ENCODE results near the gene EGFL8. TPM values are rescaled to one million over a fixed set of nuclear protein-coding genes. Genes with fewer than 3 reads are reported as not detected.

Gene EGFL8
- total RNA-seq, 1 experiment from 2014 or later = 11.1 TPM

DNA sequence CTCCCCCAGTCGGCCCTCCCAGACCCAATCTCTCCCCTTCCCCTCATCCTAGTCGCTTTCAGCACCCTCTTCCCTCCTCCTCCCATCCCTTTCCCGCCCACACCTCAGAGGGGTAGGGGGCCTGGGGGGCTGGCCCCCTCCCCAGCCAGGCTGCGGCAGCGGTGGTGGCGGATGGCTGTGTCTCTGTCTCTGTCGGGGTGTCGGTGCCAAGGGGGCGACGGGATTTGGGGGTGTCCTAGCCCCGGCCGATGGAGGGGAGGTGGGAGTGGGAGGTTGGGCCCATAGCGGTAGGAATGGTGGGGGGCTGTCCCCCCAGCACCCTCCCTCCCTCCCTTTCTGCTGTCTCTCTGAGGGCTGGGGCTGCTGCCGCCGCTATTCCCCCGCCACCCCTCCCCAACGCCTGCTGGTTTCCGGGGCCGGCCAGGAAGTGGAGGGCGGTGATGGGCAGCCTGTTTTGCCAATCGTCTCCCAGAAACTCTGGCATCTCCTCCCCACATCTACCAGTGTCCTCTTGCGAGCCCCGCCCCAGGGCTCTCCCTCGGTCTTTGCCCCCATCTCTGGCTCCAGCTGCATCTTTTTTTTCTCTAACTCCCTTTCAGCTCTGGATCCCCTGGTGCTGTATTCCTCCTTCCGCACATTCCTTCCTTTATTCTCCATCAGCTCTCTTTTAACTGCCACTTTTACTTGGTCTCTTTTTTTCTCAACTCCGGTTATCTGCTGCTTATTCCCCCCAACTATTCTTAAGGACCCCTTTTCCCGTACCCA, 11.5 kb downstream of the EGFL8 start, which contains the start of gene AGPAT1:
AGPAT1 (minus strand) TSS at position 374 of the 765 bp plus-strand sequence. CDS start 4,588 bp downstream, outside the sequence.
- POLR2A ChIA-PET = no interaction called here
- DNase-seq (ENCODE audit: low read depth, low spot score) = no peak
- no TSS peak for BruUV-seq (replicated peaks)
- Histone ChIP-seq H3K4me3 (ENCODE audit: low read depth in 2 of 2, low read length in 2 of 2) (peak within 1 kb of the TSS; percentile 61 to 64), H3K27me3 (ENCODE audit: control insufficient read depth, insufficient read depth, low read length) (no peaks in the 10 kb centered on the region), H3K9me3 (ENCODE audit: control insufficient read depth, insufficient read depth, low read depth, low read length) (no peaks in the 10 kb centered on the region), H3K36me3 (ENCODE audit: control insufficient read depth, insufficient read depth, low read length) (0 out of 2 replicates have a peak, but pooled peaks cover 4% of the 10 kb centered on the region), H3K4me1 (ENCODE audit: control insufficient read depth, insufficient read depth, low read length) (peaks cover 37% of the 10 kb centered on the region), H3K27ac (ENCODE audit: low read length) (peak within 1 kb of the TSS; percentile 98)
- CTCF ChIA-PET = no interaction called here
- intact Hi-C loops (cut with micrococcal nuclease; ENCODE audit: unreplicated experiment) (no loop called here), in situ Hi-C loops (cut with HindIII; ENCODE audit: low pct_unique_long_range_greater_than_20kb, low sequenced_read_pairs) (no loop called here)
- peak; percentile 78 for ATAC-seq
- TF ChIP-seq TCF7L2 (IDR thresholded peaks at IDR 0.05; ENCODE audit: low read depth, low read length) (no peak), POLR2AphosphoS5 (IDR thresholded peaks at IDR 0.05; ENCODE audit: low read depth, low read length) (peak; percentile 79)

- in situ Hi-C loops (cut with HindIII; ENCODE audit: low pct_unique_long_range_greater_than_20kb, low sequenced_read_pairs) (no loop called here), intact Hi-C loops (cut with micrococcal nuclease; ENCODE audit: unreplicated experiment) (no loop called here)
- DNase-seq (ENCODE audit: low read depth, low spot score) = no peak
Measured at GRCh38 chr6:32176476-32177182, 12.2 kb downstream of the EGFL8 start.

More at GRCh38 chr6:32176476-32177182, 12.2 kb downstream of the EGFL8 start:
- ATAC-seq = no peak
- TF ChIP-seq REST (IDR thresholded peaks at IDR 0.05; ENCODE audit: insufficient read depth in 1 of 2, low read depth in 2 of 2, low read length in 1 of 2) (no peak), SIN3A (IDR thresholded peaks at IDR 0.05; ENCODE audit: borderline replicate concordance, insufficient read depth, low read depth, low read length) (no peak), TCF7L2 (IDR thresholded peaks at IDR 0.05; ENCODE audit: low read depth, low read length) (no peak), CTCF (IDR thresholded peaks at IDR 0.05) (no peak), POLR2AphosphoS5 (IDR thresholded peaks at IDR 0.05; ENCODE audit: low read depth, low read length) (no peak)
- ChIA-PET CTCF (interaction anchor here (1.4 kb wide), 1 partner anchor 19 kb away, joined by 3 read pairs; no protein-coding TSS in a partner anchor), POLR2A (interaction anchor here (0.6 kb wide), 1 partner anchor 246 kb away, joined by 5 read pairs; no protein-coding TSS in a partner anchor)
- peak overlapping the region; percentile 98 for H3K27ac ChIP-seq (ENCODE audit: low read length)
- peaks cover 37% of the 10 kb centered on the region for H3K4me1 ChIP-seq (ENCODE audit: control insufficient read depth, insufficient read depth, low read length)
- no peaks in the 10 kb centered on the region for H3K9me3 ChIP-seq (ENCODE audit: control insufficient read depth, insufficient read depth, low read depth, low read length)
- H3K27me3 ChIP-seq (ENCODE audit: control insufficient read depth, insufficient read depth, low read length) = no peaks in the 10 kb centered on the region
- H3K36me3 ChIP-seq (ENCODE audit: control insufficient read depth, insufficient read depth, low read length) = 0 out of 2 replicates have a peak, but pooled peaks cover 3% of the 10 kb centered on the region
- no TSS peak for BruUV-seq (replicated peaks)
- peak overlapping the region; percentile 61 to 64 for H3K4me3 ChIP-seq (ENCODE audit: low read depth in 2 of 2, low read length in 2 of 2)
